Activated CD4-positive, CD25-positive, alpha-beta regulatory T cell (primary cell): ENCODE data around the gene CDH24.

ENCODE experiments used
- DNase-seq, 4 experiments: peaks; one replicate each; lab custom pipeline; 2025; lab: John Stamatoyannopoulos, UW

The CDH24 gene

GRCh38 chr14:23043754-23044153, 13.6 kb downstream of the CDH24 start:
- DNase-seq, result no peak

GRCh38 chr14:23043145-23043544, 14.2 kb downstream of the CDH24 start:
- DNase-seq, result no peak

GRCh38 chr14:23042162-23042965, 15.0 kb downstream of the CDH24 start, which contains the start of gene PSMB11:
Gene PSMB11 (plus strand): TSS chr14:23042212. CDS start chr14:23042226, 14 bp downstream.
- no peak for DNase-seq

GRCh38 chr14:23041729-23042128, 15.6 kb downstream of the CDH24 start:
- DNase-seq, result no peak

GRCh38 chr14:23040100-23040499, 17.2 kb downstream of the CDH24 start:
- no peak for DNase-seq

- no peak for DNase-seq
Measured at GRCh38 chr14:23035303-23036144, 21.8 kb downstream of the CDH24 start.

- no peak for DNase-seq
Measured at GRCh38 chr14:23034498-23035302, 22.6 kb downstream of the CDH24 start, which contains the start of gene PSMB5. Gene PSMB5 (minus strand): TSS chr14:23034900. CDS start chr14:23034881, 19 bp downstream.

- DNase-seq, result no peak
Measured at GRCh38 chr14:23033801-23034497, 23.4 kb downstream of the CDH24 start.

GRCh38 chr14:23033251-23033727, 24.0 kb downstream of the CDH24 start:
- no peak for DNase-seq

GRCh38 chr14:23030936-23031335, 26.4 kb downstream of the CDH24 start:
- no peak for DNase-seq

- DNase-seq, result no peak
Measured at GRCh38 chr14:23028799-23029198, 28.5 kb downstream of the CDH24 start.

- no peak for DNase-seq
Measured at GRCh38 chr14:23025151-23025814, 32.0 kb downstream of the CDH24 start.

- no peak for DNase-seq
Measured at GRCh38 chr14:23024612-23025075, 32.7 kb downstream of the CDH24 start.

GRCh38 chr14:23023795-23024152, 33.5 kb downstream of the CDH24 start:
- DNase-seq, result no peak

- DNase-seq, result no peak
Measured at GRCh38 chr14:23023022-23023794, 34.1 kb downstream of the CDH24 start.

- DNase-seq, result no peak
Measured at GRCh38 chr14:23021889-23022442, 35.4 kb downstream of the CDH24 start.

GRCh38 chr14:23021434-23021833, 35.9 kb downstream of the CDH24 start:
- no peak for DNase-seq

- DNase-seq, result no peak
Measured at GRCh38 chr14:23020143-23021128, 36.9 kb downstream of the CDH24 start.
